ENCODE measurements around the gene FBXO8.

FBXO8 gene

GRCh38 chr4:174241162-174241561 is 42.3 kb downstream of the FBXO8 start:
- DNase-seq: no peak

- DNase-seq: no peak
Observed at GRCh38 chr4:174236359-174236758, 47.1 kb downstream of the FBXO8 start.

DNA sequence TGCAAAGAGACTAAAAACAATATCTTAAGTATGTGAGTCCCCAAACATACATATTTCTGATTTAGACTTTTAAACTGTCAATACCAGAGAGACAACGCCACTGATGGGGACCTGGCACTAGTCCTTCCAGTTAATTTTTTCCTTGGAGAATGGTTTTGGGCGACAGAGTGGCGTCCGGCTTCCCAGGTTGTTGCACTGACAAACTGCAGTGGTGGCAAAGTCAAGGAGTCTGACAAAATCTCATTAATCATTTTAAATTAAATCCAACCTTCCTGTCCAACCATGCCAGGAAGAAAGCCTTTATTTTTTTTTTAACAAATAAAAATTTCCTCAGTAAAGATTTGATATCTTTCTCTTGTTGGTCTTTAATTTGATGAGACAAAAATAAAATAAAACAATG is 52.8 kb downstream of the FBXO8 start:
- no peak for DNase-seq

DNA sequence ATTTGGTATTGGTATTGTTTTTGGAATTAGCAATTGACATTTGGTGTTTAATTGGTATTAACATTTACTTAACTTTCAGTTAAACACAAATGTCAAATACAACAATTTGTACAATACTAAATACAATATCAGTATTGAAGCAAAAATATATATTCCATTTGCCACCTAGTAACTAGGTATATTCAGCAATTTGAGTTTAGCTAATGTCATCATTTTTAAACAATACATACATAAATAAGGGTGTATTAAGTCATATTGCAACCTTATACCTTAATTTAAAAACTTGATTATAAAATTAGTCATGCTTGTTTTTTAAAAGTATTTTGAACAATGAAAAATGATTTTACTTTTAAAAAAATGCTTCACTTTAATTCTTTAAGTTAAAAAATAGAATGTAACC is 53.3 kb downstream of the FBXO8 start:
- DNase-seq: no peak

GRCh38 chr4:174228988-174229387 is 54.5 kb downstream of the FBXO8 start:
- DNase-seq: no peak

- no peak for DNase-seq
Observed at GRCh38 chr4:174225349-174226049, 58.0 kb downstream of the FBXO8 start.

DNA sequence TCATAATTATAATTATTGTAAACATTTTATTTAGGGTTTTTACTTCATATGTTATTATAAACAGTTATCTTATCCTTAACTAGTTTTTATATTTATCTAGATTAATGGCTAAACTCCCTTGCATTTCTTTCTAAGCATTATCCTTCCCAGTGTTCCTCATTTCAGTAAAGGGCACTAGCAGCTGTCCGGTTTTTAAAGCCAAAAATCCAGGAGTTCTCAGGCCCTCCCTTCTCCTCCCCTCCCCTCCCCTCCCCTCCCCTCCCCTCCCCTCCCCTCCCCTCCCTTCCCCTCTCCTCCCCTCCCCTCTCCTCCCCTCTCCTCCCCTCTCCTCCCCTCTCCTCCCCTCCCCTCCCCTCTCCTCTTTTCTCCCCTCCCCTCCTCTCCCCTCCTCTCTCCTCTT is 58.9 kb downstream of the FBXO8 start:
- no peak for DNase-seq

DNA sequence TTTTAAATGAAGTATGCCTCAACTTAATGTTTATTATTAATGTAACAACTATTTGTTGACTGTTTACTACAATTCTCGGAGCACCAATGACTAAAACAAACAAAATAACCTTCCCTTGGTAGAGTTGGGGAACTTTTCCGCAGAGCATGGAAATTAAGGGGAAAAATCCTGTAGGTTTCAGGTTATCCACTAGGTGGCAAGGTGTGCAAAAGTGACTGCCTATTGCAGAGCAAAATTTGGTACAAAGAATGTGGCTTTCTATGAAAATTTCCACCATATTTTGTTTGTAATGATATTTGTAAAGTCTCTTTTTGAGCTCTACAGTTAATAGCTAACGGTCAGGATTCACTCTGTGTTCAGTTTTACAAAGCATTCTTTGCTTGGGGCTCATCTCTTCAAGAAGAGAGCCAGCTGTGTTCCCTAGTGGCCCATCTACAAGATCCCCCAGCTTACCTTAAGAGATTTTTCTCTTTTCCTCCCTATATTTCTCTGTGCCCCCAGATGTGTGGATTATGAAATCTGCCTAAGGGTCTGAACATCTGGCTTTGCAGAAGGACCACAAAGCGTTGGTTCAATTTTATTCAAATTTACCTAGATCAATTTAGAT is 61.1 kb downstream of the FBXO8 start:
- DNase-seq: no peak

GRCh38 chr4:174218127-174218790 is 65.2 kb downstream of the FBXO8 start:
- no peak for DNase-seq

DNA sequence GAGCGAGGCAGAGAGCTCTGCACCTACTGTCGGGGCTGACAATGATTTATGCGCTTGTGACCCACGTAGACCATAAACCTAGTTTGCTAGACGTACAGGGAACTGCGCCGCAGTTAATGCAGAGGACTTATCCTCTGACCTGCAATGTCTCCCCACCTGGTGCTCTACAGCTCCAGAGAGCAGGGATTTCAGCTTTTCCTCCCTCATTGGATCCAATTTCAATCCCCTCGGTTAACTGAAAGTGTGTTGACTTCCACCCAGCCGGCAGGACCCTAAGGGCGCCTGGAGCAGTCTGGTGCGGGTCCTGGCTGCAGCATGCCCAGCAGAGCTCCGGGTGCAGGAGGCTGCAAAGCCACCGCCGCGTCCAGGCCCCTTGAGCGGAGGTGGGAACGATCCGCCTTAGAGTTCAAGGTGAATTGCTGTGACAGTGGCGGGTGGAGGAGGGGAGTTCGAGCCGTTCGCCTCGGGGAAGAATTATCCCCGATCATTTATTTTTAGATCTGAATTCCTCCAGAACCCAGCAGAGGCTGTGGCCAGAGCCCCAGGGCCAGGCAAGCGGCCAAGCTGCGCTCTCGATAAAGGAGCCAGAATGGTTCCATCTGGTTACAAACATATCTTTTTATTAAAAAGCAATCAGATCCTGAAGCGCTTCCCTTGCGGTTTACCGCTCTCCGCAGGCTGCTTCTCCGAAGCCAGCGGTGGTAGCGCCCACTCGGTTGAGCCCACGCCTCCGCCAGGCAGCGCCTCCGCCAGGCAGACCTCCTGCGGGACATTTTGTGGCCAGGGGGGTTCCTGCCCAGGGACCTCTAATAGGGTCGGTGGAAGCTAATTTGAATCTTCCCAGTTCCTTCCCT is 66.0 kb downstream of the FBXO8 start:
- DNase-seq: no peak

GRCh38 chr4:174216799-174217272 is 66.6 kb downstream of the FBXO8 start:
- DNase-seq: no peak

DNA sequence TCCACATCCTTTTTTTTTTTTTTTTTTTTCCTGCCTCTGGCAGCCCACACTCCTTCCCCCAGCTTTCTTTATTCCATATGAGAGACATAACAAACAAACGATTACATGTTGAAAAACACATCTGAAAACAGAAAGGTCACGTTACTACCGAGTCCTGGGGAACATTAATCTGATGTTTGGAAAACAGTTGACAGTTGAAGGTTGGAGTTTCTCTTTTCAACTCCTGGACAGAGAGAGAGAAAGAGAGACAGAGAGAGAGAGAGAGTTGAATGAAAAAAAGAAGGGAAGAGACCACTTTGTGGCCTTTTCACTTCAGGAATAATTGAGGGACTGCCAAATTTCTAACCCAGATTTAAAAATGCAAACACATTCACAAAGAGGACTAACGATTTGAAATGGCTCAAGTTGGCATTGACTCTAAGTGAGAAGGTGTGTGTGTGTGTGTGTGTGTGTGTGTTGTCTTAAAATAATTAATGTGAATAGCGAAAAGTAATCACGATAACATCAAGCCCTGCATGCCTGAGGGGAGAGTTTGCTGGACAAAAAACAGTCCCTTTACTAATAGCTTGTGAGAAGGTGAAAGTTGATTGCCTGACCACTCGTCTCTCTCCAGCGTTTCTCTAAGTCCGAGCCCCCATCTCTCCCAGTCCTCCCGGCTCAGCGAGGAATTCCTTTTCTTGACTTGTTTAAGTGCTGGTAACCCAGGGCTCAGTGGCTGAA is 67.3 kb downstream of the FBXO8 start:
- DNase-seq: no peak

- DNase-seq: no peak
Observed at GRCh38 chr4:174215057-174215456, 68.4 kb downstream of the FBXO8 start.

GRCh38 chr4:174214101-174214878 is 69.2 kb downstream of the FBXO8 start:
- DNase-seq: peak; percentile 28

DNA sequence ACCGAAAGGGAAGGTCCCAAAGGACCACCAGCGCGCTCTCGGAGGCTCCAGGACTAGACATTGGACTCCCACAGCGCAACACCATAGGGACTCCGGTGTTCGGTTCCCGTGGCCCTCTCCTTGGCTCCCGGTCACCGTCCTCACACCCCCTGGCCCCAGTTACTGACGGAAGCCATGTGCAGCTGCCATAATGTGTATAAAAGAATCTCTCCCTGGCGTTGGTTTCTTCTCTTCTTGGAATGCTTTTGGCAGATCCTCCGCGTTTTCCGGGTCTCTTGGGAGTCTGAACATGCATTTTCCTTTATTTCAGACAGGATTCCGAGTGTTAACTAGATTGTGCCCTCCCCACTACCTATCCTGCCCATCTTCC is 69.8 kb downstream of the FBXO8 start:
- no peak for DNase-seq

- no peak for DNase-seq
Observed at GRCh38 chr4:174212061-174212460, 71.4 kb downstream of the FBXO8 start.

DNA sequence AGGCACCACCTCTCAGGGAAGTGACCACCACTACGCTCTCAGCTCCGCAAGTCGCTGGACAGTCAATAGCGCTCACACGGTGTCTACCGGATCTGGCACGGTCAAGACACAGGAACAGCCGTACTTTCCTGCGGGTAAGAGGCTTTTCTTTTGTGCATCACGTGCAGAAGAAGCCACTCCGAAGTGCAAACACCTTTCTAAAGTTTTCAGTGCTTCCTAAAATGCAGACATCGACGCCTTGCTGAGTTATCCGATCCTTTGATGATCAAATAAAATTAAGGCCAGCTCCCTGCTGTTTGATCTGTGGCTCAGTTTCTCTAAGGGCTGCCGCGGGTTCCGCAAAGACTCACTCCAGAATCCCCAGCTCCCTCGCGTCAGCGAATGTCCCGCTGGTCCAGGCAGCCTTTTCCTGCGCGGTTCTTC is 71.8 kb downstream of the FBXO8 start:
- DNase-seq: no peak

DNA sequence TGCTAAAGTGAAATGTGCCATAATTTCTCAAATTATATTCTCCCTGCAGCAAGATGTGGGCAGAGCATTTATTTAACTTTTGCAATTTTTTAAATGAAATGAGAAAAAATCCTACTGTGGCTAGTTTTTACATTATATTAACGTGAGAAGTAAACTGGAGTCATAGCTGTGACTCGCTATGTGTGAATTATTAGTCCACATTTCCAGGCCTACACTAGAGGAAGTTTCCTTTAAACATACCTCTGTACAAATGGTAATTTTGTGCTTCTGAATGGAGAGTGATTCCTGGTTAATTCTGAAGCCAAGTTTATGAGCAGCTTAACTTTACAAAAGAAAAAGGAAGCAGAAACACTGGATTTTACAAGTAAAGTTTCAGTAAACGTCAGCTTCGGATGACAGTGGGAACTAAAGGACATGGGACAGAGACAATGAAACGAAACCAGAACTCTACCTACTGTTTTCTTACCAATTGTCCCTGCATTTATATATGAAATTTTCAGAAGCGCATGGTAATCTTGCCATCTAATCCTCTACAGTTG is 72.4 kb downstream of the FBXO8 start:
- no peak for DNase-seq

- DNase-seq: no peak
Observed at GRCh38 chr4:174210354-174210753, 73.1 kb downstream of the FBXO8 start.

DNA sequence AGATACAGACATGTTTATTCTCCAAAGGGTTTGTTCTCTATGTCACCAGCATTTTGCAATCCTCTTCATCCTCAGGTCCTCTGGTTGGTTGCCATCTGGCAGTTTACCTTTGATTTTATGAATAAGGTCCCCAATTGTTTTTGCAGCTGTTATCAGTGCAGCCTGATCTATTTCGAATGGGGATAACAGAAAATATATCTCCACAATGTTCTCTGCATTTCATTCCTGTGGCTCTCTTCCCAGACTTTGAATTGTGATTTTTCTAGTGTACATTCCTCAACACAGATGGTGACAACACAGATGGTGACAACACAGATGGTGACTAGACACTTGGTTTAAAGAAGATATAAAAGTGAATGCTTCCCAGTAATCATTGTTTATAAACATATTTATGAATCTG is 74.1 kb downstream of the FBXO8 start:
- DNase-seq: no peak

DNA sequence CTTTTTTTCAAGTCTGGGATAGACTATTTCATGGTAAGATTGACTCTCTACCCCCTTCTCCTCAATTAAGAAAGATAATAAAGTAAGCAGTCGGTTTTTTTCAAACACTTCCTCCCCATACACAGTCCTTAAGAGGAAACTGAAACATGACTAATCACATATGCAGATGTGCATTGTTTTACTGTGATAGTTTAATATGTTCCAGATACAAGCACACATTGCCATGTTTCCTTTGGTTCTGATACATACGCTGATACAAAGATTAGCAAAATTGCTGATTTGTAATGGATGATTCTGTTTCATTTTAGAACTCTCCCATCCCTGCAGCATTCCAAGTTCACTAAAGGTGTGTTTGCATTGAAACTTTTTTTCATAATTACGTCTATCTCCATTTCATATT is 76.1 kb downstream of the FBXO8 start:
- DNase-seq: no peak
